ENCODE data around the gene SLC5A2.

- TF ChIP-seq CTCF (conservative IDR thresholded peaks at IDR 0.05; ENCODE audit: low read length) (peak; percentile 83), EZH2phosphoT487 (IDR thresholded peaks at IDR 0.05; ENCODE audit: borderline replicate concordance, low read depth, low read length) (no peak)
Observed at GRCh38 chr16:31455601-31456314, 27.2 kb upstream of the SLC5A2 start.

All from OCI-LY7 (cell line).